GM21390 (cell line): ENCODE measurements around the gene OXGR1.
"Not testable (repeated sequence)": the region's sequence is repeated elsewhere in the genome, so short reads cannot be mapped to it uniquely, and the experiment has no call there.

ENCODE experiments used
- ATAC-seq: cut with Tn5 transposase; IDR thresholded peaks from one replicate; pipeline ENCODE4 v1.9.1; 2021; ENCODE audit not compliant: unreplicated experiment

The OXGR1 gene

GRCh38 chr13:96994017-96994857, at the start of gene OXGR1:
Gene OXGR1 (minus strand): TSS chr13:96994476. CDS start chr13:96987759, 6,717 bp downstream.
- ATAC-seq: no peak

GRCh38 chr13:97043302-97043701, 49.0 kb upstream of the OXGR1 start:
- no peak for ATAC-seq

- no peak for ATAC-seq
These were observed 36.6 kb upstream of the OXGR1 start for GRCh38 chr13:97030705-97031452.

- ATAC-seq: no peak
These were observed 34.4 kb upstream of the OXGR1 start for GRCh38 chr13:97028441-97029299.

GRCh38 chr13:97027162-97027554, 32.9 kb upstream of the OXGR1 start:
- no peak for ATAC-seq

- no peak for ATAC-seq
These were observed 32.4 kb upstream of the OXGR1 start for GRCh38 chr13:97026531-97027161.

GRCh38 chr13:97023812-97024211, 29.5 kb upstream of the OXGR1 start:
- ATAC-seq: not testable (repeated sequence)

GRCh38 chr13:97023117-97023516, 28.8 kb upstream of the OXGR1 start:
- no peak for ATAC-seq

GRCh38 chr13:97021241-97021640, 27.0 kb upstream of the OXGR1 start:
- no peak for ATAC-seq

- no peak for ATAC-seq
These were observed 26.5 kb upstream of the OXGR1 start for GRCh38 chr13:97020689-97021240.

GRCh38 chr13:97020194-97020593, 25.9 kb upstream of the OXGR1 start:
- ATAC-seq: no peak

- no peak for ATAC-seq
These were observed 25.0 kb upstream of the OXGR1 start for GRCh38 chr13:97019236-97019635.

- peak; percentile 90 for ATAC-seq
These were observed 23.9 kb upstream of the OXGR1 start for GRCh38 chr13:97018029-97018819.

- ATAC-seq: no peak
These were observed 23.0 kb upstream of the OXGR1 start for GRCh38 chr13:97017322-97017721.

- no peak for ATAC-seq
These were observed 21.5 kb upstream of the OXGR1 start for GRCh38 chr13:97015661-97016350.

- ATAC-seq: no peak
These were observed 18.2 kb upstream of the OXGR1 start for GRCh38 chr13:97012251-97013048.

GRCh38 chr13:97011446-97012131, 17.3 kb upstream of the OXGR1 start:
- ATAC-seq: no peak

- ATAC-seq: no peak
These were observed 14.4 kb upstream of the OXGR1 start for GRCh38 chr13:97008643-97009042.
